HEK293 (cell line): ENCODE measurements around the gene MUSK.

Experiments
- CTCF ChIA-PET: fragments of 350-600 bp; formaldehyde crosslinking; extraction: SDS; loops from one replicate; lab custom pipeline; 2021; ENCODE audit warnings: antibody characterized with exemption; lab: Yijun Ruan, JAX
- POLR2A ChIA-PET: fragments of 300-600 bp; formaldehyde crosslinking; extraction: SDS; loops from one replicate; lab custom pipeline; 2020; ENCODE audit warnings: antibody characterized with exemption, inconsistent platforms; lab: Yijun Ruan, JAX
- H3K27ac ChIP-seq: fragments of 200-500 bp; sonication (Bioruptor generic); 2 replicates; pipeline ENCODE4 v1.5.1; 2014; ENCODE audit warnings: low read depth, low read length, control low read depth, inconsistent platforms; ENCODE audit errors: extremely low read depth
- H3K36me3 ChIP-seq, 2 experiments: fragments of 200-500 bp in 1 of 2; sonication (Bioruptor generic) in 1 of 2; 1 replicate in 1 of 2; 2 replicates in 1 of 2; pipeline ENCODE4 v1.5.1; 2014 to 2017; ENCODE audit warnings: inconsistent platforms in 2 of 2, low read length in 2 of 2; ENCODE audit not compliant: control insufficient read depth in 2 of 2, insufficient read depth in 1 of 2
- H3K4me1 ChIP-seq: fragments of 200-500 bp; sonication (Bioruptor generic); 2 replicates; pipeline ENCODE4 v1.5.1; 2014; ENCODE audit warnings: mild to moderate bottlenecking, low read length, inconsistent platforms; ENCODE audit not compliant: control insufficient read depth, insufficient read depth
- H3K4me3 ChIP-seq: 2 replicates; pipeline ENCODE4 v1.5.1; 2011; ENCODE audit warnings: low read depth, mild to moderate bottlenecking, control low read depth, low read length, moderate library complexity
- H3K9me3 ChIP-seq: fragments of 200-500 bp; sonication (Bioruptor generic); 2 replicates; pipeline ENCODE4 v1.5.1; 2014; ENCODE audit warnings: low read depth, low read length, inconsistent platforms; ENCODE audit not compliant: control insufficient read depth, insufficient read depth
- KLF7 ChIP-seq: fragments of 450-650 bp; formaldehyde crosslinking; IDR thresholded peaks from 2 replicates; pipeline ENCODE4 v1.5.1; 2016; ENCODE audit warnings: missing biosample characterization, missing genetic modification characterization, borderline replicate concordance
- YY2 ChIP-seq: fragments of 450-650 bp; formaldehyde crosslinking; IDR thresholded peaks from 2 replicates; pipeline ENCODE4 v1.5.1; 2016; ENCODE audit warnings: missing biosample characterization, missing genetic modification characterization
- ZBTB20 ChIP-seq: fragments of 450-650 bp; formaldehyde crosslinking; IDR thresholded peaks from 2 replicates; pipeline ENCODE4 v1.5.1; 2016; ENCODE audit warnings: missing biosample characterization, missing genetic modification characterization
- ZNF138 ChIP-seq: fragments of 450-650 bp; formaldehyde crosslinking; IDR thresholded peaks from 2 replicates; pipeline ENCODE4 v1.5.1; 2016; ENCODE audit warnings: missing biosample characterization, missing genetic modification characterization, borderline replicate concordance
- ZNF146 ChIP-seq: fragments of 450-650 bp; formaldehyde crosslinking; IDR thresholded peaks from 2 replicates; pipeline ENCODE4 v1.5.1; 2016; ENCODE audit warnings: missing biosample characterization, missing genetic modification characterization
- ZNF175 ChIP-seq: fragments of 450-650 bp; formaldehyde crosslinking; IDR thresholded peaks from 2 replicates; pipeline ENCODE4 v1.5.1; 2016; ENCODE audit warnings: missing biosample characterization, missing genetic modification characterization
- ZNF350 ChIP-seq: fragments of 450-650 bp; formaldehyde crosslinking; IDR thresholded peaks from 2 replicates; pipeline ENCODE4 v1.5.0; 2017; ENCODE audit warnings: missing biosample characterization, mild to moderate bottlenecking, missing genetic modification characterization
- ZNF555 ChIP-seq: fragments of 450-650 bp; formaldehyde crosslinking; conservative IDR thresholded peaks from 2 replicates; pipeline ENCODE4 v1.5.1; 2017; ENCODE audit warnings: missing biosample characterization, mild to moderate bottlenecking, missing genetic modification characterization, inconsistent platforms
- ZNF670 ChIP-seq: fragments of 450-650 bp; formaldehyde crosslinking; IDR thresholded peaks from 2 replicates; pipeline ENCODE4 v1.5.1; 2016; ENCODE audit warnings: missing biosample characterization, missing genetic modification characterization, low read depth
- ZNF843 ChIP-seq: fragments of 450-650 bp; formaldehyde crosslinking; IDR thresholded peaks from 2 replicates; pipeline ENCODE4 v1.5.1; 2016; ENCODE audit warnings: missing biosample characterization, missing genetic modification characterization
- ZSCAN16 ChIP-seq: fragments of 450-650 bp; formaldehyde crosslinking; IDR thresholded peaks from 2 replicates; pipeline ENCODE4 v1.5.1; 2016; ENCODE audit warnings: missing biosample characterization, missing genetic modification characterization
- TF ChIP-seq, protein P1 (sequence below): fragments of 450-650 bp; formaldehyde crosslinking; IDR thresholded peaks from 2 replicates; pipeline ENCODE4 v1.5.1; 2016; ENCODE audit warnings: missing biosample characterization, missing genetic modification characterization, borderline replicate concordance
- TF ChIP-seq, protein P2 (sequence below): fragments of 450-650 bp; formaldehyde crosslinking; IDR thresholded peaks from 2 replicates; pipeline ENCODE4 v1.5.1; 2016; ENCODE audit warnings: missing biosample characterization, missing genetic modification characterization
- TF ChIP-seq, protein P3 (sequence below): fragments of 450-650 bp; formaldehyde crosslinking; IDR thresholded peaks from 2 replicates; pipeline ENCODE4 v1.5.1; 2016; ENCODE audit warnings: missing biosample characterization, missing genetic modification characterization

MUSK gene

DNA sequence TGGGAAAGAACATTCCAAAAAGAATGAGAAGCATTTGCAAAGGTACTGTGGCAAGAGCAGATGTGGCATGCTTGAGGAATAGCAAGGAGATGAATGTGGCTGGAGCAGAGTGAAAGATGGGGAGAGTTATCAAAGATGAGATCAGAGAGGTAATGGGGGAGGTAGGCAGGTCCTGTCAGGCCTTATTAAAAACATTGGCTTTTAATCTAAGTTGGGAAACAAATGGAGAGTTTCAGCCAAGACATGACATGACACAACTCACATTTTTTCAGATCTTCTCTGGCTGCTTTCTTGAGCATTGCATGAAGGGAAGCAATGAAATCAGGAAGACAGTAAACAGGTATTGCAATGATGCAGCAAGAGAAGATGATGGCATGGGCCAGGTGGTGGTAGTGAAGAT, 120.3 kb downstream of the MUSK start:
- H3K4me1 ChIP-seq = no peaks in the 10 kb centered on the region
- ChIA-PET CTCF (no interaction called here), POLR2A (no interaction called here)
- no peaks in the 10 kb centered on the region for H3K36me3 ChIP-seq
- H3K27ac ChIP-seq = no peak overlapping the region
- no peaks in the 10 kb centered on the region for H3K9me3 ChIP-seq
- TF ChIP-seq, protein P1, sequence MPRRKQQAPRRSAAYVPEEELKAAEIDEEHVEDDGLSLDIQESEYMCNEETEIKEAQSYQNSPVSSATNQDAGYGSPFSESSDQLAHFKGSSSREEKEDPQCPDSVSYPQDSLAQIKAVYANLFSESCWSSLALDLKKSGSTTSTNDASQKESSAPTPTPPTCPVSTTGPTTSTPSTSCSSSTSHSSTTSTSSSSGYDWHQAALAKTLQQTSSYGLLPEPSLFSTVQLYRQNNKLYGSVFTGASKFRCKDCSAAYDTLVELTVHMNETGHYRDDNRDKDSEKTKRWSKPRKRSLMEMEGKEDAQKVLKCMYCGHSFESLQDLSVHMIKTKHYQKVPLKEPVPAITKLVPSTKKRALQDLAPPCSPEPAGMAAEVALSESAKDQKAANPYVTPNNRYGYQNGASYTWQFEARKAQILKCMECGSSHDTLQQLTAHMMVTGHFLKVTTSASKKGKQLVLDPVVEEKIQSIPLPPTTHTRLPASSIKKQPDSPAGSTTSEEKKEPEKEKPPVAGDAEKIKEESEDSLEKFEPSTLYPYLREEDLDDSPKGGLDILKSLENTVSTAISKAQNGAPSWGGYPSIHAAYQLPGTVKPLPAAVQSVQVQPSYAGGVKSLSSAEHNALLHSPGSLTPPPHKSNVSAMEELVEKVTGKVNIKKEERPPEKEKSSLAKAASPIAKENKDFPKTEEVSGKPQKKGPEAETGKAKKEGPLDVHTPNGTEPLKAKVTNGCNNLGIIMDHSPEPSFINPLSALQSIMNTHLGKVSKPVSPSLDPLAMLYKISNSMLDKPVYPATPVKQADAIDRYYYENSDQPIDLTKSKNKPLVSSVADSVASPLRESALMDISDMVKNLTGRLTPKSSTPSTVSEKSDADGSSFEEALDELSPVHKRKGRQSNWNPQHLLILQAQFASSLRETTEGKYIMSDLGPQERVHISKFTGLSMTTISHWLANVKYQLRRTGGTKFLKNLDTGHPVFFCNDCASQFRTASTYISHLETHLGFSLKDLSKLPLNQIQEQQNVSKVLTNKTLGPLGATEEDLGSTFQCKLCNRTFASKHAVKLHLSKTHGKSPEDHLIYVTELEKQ (tag by site-specific recombination) = no peak
- TF ChIP-seq KLF7 (tag by site-specific recombination) (no peak), ZNF175 (tag by site-specific recombination) (no peak), ZNF350 (tag by site-specific recombination) (no peak), ZNF146 (tag by site-specific recombination) (no peak), ZNF555 (tag by site-specific recombination) (no peak), ZBTB20 (tag by site-specific recombination) (no peak)
- TF ChIP-seq, protein P2, sequence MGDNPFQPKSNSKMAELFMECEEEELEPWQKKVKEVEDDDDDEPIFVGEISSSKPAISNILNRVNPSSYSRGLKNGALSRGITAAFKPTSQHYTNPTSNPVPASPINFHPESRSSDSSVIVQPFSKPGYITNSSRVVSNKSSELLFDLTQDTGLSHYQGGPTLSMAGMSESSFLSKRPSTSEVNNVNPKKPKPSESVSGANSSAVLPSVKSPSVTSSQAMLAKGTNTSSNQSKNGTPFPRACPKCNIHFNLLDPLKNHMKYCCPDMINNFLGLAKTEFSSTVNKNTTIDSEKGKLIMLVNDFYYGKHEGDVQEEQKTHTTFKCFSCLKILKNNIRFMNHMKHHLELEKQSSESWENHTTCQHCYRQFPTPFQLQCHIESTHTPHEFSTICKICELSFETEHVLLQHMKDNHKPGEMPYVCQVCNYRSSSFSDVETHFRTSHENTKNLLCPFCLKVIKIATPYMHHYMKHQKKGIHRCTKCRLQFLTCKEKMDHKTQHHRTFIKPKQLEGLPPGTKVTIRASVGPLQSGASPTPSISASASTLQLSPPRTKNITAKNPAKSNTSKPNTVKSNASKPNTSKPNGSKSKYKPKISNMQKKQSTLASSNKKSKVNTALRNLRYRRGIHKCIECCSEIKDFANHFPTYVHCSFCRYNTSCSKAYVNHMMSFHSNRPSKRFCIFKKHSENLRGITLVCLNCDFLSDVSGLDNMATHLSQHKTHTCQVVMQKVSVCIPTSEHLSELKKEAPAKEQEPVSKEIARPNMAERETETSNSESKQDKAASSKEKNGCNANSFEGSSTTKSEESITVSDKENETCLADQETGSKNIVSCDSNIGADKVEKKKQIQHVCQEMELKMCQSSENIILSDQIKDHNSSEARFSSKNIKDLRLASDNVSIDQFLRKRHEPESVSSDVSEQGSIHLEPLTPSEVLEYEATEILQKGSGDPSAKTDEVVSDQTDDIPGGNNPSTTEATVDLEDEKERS = no peak
- no peak overlapping the region for H3K4me3 ChIP-seq

DNA sequence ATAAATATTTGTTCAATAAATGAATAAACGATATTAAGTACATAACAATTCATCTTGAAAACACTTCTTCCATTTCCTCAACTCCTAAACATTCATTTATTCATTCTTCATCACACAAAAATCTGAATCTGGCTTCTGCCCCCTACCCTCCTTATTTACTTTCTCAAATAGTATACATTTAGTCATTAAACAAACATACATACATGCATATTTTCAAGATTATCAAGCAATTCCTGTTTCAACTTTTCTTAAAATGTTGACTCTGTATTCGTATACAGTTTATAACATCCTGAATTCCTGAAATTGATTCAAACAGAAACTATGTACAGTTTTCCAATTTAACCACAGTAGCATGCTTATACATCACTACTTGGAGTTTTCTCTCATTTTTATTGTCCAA, 129.0 kb downstream of the MUSK start:
- no peaks in the 10 kb centered on the region for H3K4me1 ChIP-seq
- CTCF ChIA-PET = no interaction called here
- POLR2A ChIA-PET = no interaction called here
- TF ChIP-seq ZNF138 = no peak
- TF ChIP-seq YY2 = no peak
- TF ChIP-seq ZNF843 (tag by site-specific recombination) = no peak
- TF ChIP-seq ZSCAN16 = no peak
- TF ChIP-seq ZNF146 (tag by site-specific recombination) = no peak
- TF ChIP-seq, protein P3, sequence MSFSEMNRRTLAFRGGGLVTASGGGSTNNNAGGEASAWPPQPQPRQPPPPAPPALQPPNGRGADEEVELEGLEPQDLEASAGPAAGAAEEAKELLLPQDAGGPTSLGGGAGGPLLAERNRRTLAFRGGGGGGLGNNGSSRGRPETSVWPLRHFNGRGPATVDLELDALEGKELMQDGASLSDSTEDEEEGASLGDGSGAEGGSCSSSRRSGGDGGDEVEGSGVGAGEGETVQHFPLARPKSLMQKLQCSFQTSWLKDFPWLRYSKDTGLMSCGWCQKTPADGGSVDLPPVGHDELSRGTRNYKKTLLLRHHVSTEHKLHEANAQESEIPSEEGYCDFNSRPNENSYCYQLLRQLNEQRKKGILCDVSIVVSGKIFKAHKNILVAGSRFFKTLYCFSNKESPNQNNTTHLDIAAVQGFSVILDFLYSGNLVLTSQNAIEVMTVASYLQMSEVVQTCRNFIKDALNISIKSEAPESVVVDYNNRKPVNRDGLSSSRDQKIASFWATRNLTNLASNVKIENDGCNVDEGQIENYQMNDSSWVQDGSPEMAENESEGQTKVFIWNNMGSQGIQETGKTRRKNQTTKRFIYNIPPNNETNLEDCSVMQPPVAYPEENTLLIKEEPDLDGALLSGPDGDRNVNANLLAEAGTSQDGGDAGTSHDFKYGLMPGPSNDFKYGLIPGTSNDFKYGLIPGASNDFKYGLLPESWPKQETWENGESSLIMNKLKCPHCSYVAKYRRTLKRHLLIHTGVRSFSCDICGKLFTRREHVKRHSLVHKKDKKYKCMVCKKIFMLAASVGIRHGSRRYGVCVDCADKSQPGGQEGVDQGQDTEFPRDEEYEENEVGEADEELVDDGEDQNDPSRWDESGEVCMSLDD (tag by site-specific recombination) = no peak
- no peak for TF ChIP-seq ZNF670 (tag by site-specific recombination)
- TF ChIP-seq, all 188 proteins: peak for 0
- H3K27ac ChIP-seq = no peak overlapping the region
- H3K36me3 ChIP-seq = no peaks in the 10 kb centered on the region
- H3K4me3 ChIP-seq = no peak overlapping the region
- H3K9me3 ChIP-seq = no peaks in the 10 kb centered on the region
